ENCODE results near the gene NADSYN1.

The NADSYN1 gene

GRCh38 chr11:71433648-71434450 is 19.2 kb upstream of the NADSYN1 start:
- DNase-seq: no peak

GRCh38 chr11:71434576-71435130 is 18.4 kb upstream of the NADSYN1 start:
- DNase-seq: no peak

- DNase-seq: no peak
These were observed 17.6 kb upstream of the NADSYN1 start for GRCh38 chr11:71435278-71435951.

- DNase-seq: no peak
These were observed 16.1 kb upstream of the NADSYN1 start for GRCh38 chr11:71436861-71437260.

- no peak for DNase-seq
These were observed 15.6 kb upstream of the NADSYN1 start for GRCh38 chr11:71437399-71437798.

- DNase-seq: no peak
These were observed 15.1 kb upstream of the NADSYN1 start for GRCh38 chr11:71437879-71438278.

- no peak for DNase-seq
These were observed 14.4 kb upstream of the NADSYN1 start for GRCh38 chr11:71438650-71439049.

GRCh38 chr11:71440021-71440755 is 12.8 kb upstream of the NADSYN1 start:
- DNase-seq: no peak

GRCh38 chr11:71441251-71441650 is 11.8 kb upstream of the NADSYN1 start:
- DNase-seq: no peak

- no peak for DNase-seq
These were observed 10.9 kb upstream of the NADSYN1 start for GRCh38 chr11:71442123-71442522.

- no peak for DNase-seq
These were observed 10.1 kb upstream of the NADSYN1 start for GRCh38 chr11:71442880-71443279.

GRCh38 chr11:71443736-71444445 is 9.1 kb upstream of the NADSYN1 start:
- DNase-seq: no peak

- DNase-seq: no peak
These were observed 8.2 kb upstream of the NADSYN1 start for GRCh38 chr11:71444811-71445210.

- no peak for DNase-seq
These were observed 6.9 kb upstream of the NADSYN1 start for GRCh38 chr11:71446150-71446549.

GRCh38 chr11:71446942-71447688 is 5.9 kb upstream of the NADSYN1 start:
- DNase-seq: peak; percentile 87

- no peak for DNase-seq
These were observed 5.2 kb upstream of the NADSYN1 start for GRCh38 chr11:71447791-71448256.

- peak; percentile 80 to 84 for DNase-seq
These were observed 4.5 kb upstream of the NADSYN1 start, which contains the start of gene DHCR7 for GRCh38 chr11:71448257-71449171. Gene DHCR7, minus strand, starts transcription at chr11:71448393. Its CDS starts 3,441 bp downstream, at chr11:71444952.

- DNase-seq: no peak
These were observed 3.4 kb upstream of the NADSYN1 start for GRCh38 chr11:71449596-71449995.

- DNase-seq: no peak
These were observed 2.5 kb upstream of the NADSYN1 start for GRCh38 chr11:71450507-71450906.

GRCh38 chr11:71450939-71451338 is 2.1 kb upstream of the NADSYN1 start:
- DNase-seq: no peak

Measured in AML-193 (cell line).